Chondrocyte (in vitro differentiated cells): ENCODE results near the gene TUT7. TPM values are rescaled to one million over a fixed set of nuclear protein-coding genes. Genes with fewer than 3 reads are reported as not detected.

Experiments used
- DNase-seq: peaks from one replicate; pipeline ENCODE4 v3.0.0; 2021; ENCODE audit warnings: mixed read lengths, low spot score
- H3K27ac Mint-ChIP-seq: one replicate; pipeline ENCODE4 v1.8.0; 2021; ENCODE audit warnings: mild to moderate bottlenecking, moderate library complexity, mixed read lengths; ENCODE audit not compliant: unreplicated experiment
- H3K27me3 Mint-ChIP-seq: 2 replicates; pipeline ENCODE4 v1.8.0; 2021; ENCODE audit warnings: low read depth, mixed read lengths
- H3K36me3 Mint-ChIP-seq: 2 replicates; pipeline ENCODE4 v1.8.0; 2021; ENCODE audit warnings: low read depth, mixed read lengths
- H3K4me1 Mint-ChIP-seq: 2 replicates; pipeline ENCODE4 v1.8.0; 2021; ENCODE audit warnings: low read depth, mild to moderate bottlenecking, mixed read lengths
- H3K4me3 Mint-ChIP-seq: one replicate; pipeline ENCODE4 v1.8.0; 2021; ENCODE audit warnings: mild to moderate bottlenecking, moderate library complexity, mixed read lengths; ENCODE audit not compliant: unreplicated experiment
- H3K9me3 Mint-ChIP-seq: 2 replicates; pipeline ENCODE4 v1.8.0; 2021; ENCODE audit warnings: low read depth, mixed read lengths
- total RNA-seq: library from RNA; stranded (reverse); gene quantifications from 3 replicates; pipeline ENCODE4 v1.2.1, GENCODE V29; 2021
- TF ChIP-seq, protein P1 (sequence below): fragments of 200-600 bp; sonication (generic); IDR thresholded peaks from 2 replicates; pipeline ENCODE4 v1.5.0; 2021; ENCODE audit warnings: antibody characterized with exemption, mild to moderate bottlenecking, moderate library complexity

Gene TUT7
- total RNA-seq, 1 donor from 2014 or later = 22.3 TPM

GRCh38 chr9:86256653-86257052, 97.6 kb downstream of the TUT7 start:
- Mint-ChIP-seq H3K27ac (no peak overlapping the region), H3K36me3 (no peaks in the 10 kb centered on the region), H3K27me3 (no peaks in the 10 kb centered on the region), H3K9me3 (peaks cover 3% of the 10 kb centered on the region), H3K4me3 (no peak overlapping the region), H3K4me1 (no peaks in the 10 kb centered on the region)
- no peak for DNase-seq
- TF ChIP-seq, protein P1, sequence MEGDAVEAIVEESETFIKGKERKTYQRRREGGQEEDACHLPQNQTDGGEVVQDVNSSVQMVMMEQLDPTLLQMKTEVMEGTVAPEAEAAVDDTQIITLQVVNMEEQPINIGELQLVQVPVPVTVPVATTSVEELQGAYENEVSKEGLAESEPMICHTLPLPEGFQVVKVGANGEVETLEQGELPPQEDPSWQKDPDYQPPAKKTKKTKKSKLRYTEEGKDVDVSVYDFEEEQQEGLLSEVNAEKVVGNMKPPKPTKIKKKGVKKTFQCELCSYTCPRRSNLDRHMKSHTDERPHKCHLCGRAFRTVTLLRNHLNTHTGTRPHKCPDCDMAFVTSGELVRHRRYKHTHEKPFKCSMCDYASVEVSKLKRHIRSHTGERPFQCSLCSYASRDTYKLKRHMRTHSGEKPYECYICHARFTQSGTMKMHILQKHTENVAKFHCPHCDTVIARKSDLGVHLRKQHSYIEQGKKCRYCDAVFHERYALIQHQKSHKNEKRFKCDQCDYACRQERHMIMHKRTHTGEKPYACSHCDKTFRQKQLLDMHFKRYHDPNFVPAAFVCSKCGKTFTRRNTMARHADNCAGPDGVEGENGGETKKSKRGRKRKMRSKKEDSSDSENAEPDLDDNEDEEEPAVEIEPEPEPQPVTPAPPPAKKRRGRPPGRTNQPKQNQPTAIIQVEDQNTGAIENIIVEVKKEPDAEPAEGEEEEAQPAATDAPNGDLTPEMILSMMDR = no peak

- H3K36me3 Mint-ChIP-seq = no peaks in the 10 kb centered on the region
- peaks cover 3% of the 10 kb centered on the region for H3K9me3 Mint-ChIP-seq
- H3K4me3 Mint-ChIP-seq = no peak overlapping the region
- DNase-seq = no peak
- no peaks in the 10 kb centered on the region for H3K27me3 Mint-ChIP-seq
- TF ChIP-seq, protein P1 = no peak
- no peak overlapping the region for H3K27ac Mint-ChIP-seq
- peaks cover 3% of the 10 kb centered on the region for H3K4me1 Mint-ChIP-seq
Measured at GRCh38 chr9:86253577-86253976, 100.6 kb downstream of the TUT7 start.

GRCh38 chr9:86252870-86253269, 101.3 kb downstream of the TUT7 start:
- Mint-ChIP-seq H3K27ac (no peak overlapping the region), H3K27me3 (no peaks in the 10 kb centered on the region), H3K9me3 (peaks cover 3% of the 10 kb centered on the region), H3K4me3 (no peak overlapping the region), H3K4me1 (peaks cover 3% of the 10 kb centered on the region), H3K36me3 (no peaks in the 10 kb centered on the region)
- TF ChIP-seq, protein P1 = no peak
- no peak for DNase-seq

GRCh38 chr9:86250123-86250522, 104.1 kb downstream of the TUT7 start:
- Mint-ChIP-seq H3K9me3 (peaks cover 3% of the 10 kb centered on the region), H3K27ac (no peak overlapping the region), H3K4me1 (peaks cover 17% of the 10 kb centered on the region), H3K36me3 (no peaks in the 10 kb centered on the region), H3K27me3 (no peaks in the 10 kb centered on the region), H3K4me3 (no peak overlapping the region)
- TF ChIP-seq, protein P1 = no peak
- DNase-seq = no peak

GRCh38 chr9:86248746-86249145, 105.5 kb downstream of the TUT7 start:
- H3K27ac Mint-ChIP-seq = no peak overlapping the region
- H3K4me3 Mint-ChIP-seq = no peak overlapping the region
- H3K27me3 Mint-ChIP-seq = no peaks in the 10 kb centered on the region
- H3K9me3 Mint-ChIP-seq = peaks cover 3% of the 10 kb centered on the region
- H3K36me3 Mint-ChIP-seq = no peaks in the 10 kb centered on the region
- H3K4me1 Mint-ChIP-seq = peaks cover 17% of the 10 kb centered on the region
- TF ChIP-seq, protein P1 = no peak
- DNase-seq = no peak
